Measurements from ENCODE around the gene SNRNP70.
"Not testable (repeated sequence)": the region's sequence is repeated elsewhere in the genome, so short reads cannot be mapped to it uniquely, and the experiment has no call there.

SNRNP70 gene, protein sequence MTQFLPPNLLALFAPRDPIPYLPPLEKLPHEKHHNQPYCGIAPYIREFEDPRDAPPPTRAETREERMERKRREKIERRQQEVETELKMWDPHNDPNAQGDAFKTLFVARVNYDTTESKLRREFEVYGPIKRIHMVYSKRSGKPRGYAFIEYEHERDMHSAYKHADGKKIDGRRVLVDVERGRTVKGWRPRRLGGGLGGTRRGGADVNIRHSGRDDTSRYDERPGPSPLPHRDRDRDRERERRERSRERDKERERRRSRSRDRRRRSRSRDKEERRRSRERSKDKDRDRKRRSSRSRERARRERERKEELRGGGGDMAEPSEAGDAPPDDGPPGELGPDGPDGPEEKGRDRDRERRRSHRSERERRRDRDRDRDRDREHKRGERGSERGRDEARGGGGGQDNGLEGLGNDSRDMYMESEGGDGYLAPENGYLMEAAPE

DNA sequence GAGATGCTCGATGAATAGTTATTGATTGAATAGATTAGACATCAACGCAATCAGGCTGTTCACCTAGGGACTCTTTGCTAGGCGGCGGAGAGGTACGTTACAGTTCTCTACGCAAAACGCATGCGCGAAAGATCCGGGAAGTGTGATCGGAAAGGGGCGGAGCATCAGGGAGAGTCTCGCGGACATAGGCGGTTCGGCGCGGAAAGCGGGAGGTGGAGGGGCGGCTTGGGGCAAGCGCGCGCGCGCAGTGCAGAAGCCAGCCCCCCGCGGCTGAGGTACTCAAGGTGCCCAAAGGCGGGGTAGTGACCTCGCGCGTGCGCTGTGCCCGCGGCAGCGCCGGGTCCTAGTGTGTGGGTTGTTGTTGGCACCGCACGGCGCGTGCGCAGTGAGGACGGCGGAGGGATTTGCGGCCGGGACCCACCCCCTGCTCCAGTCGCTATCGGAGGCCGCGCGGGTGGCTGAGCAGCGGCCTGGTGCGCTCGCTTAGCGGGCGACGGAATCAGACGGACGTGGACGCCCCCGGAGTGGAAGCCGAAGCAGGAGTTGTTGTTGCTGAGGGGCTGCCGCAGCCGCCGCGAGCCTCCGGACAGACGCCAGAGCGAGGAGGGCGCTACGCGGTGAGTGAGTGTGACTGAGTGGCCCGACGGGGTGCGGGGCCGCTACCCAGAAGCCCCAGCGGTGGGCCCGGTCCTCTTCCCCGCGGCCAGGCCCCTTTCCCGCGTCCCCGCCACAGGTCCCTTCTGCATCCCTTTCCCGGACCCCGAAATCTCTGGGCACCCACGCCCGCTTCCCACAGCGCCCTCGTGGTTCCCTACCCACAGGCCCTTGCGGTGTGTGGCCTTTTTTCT lies at the start of gene SNRNP70:
Gene SNRNP70 (plus strand): TSS at position 432 of the 848 bp plus-strand sequence. CDS start 964 bp downstream, outside the sequence.
- DNase-seq (ENCODE audit: low spot score): peak; percentile 99
- TF ChIP-seq, protein P1, sequence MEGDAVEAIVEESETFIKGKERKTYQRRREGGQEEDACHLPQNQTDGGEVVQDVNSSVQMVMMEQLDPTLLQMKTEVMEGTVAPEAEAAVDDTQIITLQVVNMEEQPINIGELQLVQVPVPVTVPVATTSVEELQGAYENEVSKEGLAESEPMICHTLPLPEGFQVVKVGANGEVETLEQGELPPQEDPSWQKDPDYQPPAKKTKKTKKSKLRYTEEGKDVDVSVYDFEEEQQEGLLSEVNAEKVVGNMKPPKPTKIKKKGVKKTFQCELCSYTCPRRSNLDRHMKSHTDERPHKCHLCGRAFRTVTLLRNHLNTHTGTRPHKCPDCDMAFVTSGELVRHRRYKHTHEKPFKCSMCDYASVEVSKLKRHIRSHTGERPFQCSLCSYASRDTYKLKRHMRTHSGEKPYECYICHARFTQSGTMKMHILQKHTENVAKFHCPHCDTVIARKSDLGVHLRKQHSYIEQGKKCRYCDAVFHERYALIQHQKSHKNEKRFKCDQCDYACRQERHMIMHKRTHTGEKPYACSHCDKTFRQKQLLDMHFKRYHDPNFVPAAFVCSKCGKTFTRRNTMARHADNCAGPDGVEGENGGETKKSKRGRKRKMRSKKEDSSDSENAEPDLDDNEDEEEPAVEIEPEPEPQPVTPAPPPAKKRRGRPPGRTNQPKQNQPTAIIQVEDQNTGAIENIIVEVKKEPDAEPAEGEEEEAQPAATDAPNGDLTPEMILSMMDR (IDR thresholded peaks at IDR 0.05; ENCODE audit: extremely low read depth, insufficient read depth, missing control alignments): no peak
- in situ Hi-C loops (cut with MboI; ENCODE audit: low pct_unique_long_range_greater_than_20kb, low sequenced_read_pairs, unreplicated experiment): no loop called here

DNA sequence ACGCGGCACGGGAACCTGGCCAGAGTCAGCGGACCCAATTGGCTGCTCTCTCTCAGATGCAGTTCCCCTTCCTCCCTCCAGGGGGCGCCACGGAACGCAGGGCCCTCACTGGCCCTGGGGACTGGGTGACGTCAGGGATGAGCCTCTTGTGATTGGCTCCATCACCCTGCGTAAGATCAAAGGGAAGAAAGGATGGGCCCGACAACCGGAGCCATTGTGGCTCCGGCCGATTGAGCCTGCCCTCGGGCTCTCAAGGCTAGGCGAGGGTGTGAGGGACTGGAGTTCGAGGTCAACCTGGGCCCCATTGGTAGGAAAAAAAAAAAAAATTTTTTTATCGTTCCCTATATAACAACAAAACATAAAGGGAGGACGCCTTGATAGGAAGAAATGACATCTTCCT lies 48.4 kb upstream of the SNRNP70 start, which contains the start of gene CGB1:
Gene CGB1 (minus strand): TSS at position 81 of the 400 bp plus-strand sequence. CDS start 184 bp downstream, outside the sequence.
- DNase-seq (ENCODE audit: low spot score); in situ Hi-C loops (cut with MboI; ENCODE audit: low pct_unique_long_range_greater_than_20kb, low sequenced_read_pairs, unreplicated experiment): not testable (repeated sequence)
- TF ChIP-seq, protein P1 (IDR thresholded peaks at IDR 0.05; ENCODE audit: extremely low read depth, insufficient read depth, missing control alignments): peak; percentile 40

DNA sequence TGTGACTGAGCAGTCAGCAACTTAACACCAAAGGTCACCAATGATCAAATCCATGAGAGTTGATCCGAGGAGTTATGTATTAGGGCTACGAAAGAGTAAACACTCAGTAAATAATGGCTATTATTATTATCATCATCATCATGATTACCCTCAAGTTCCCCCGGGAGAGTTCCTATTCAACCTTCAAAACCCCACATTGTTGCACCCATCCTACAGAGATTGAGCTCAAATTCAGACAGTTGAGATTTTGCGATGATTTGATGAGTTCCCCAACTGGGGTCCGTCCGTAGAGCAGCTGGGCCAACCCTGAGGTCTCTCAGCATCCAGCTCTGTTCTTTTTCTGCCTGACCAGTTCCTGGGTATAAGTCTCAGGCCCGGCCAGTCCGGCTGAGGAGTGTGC lies 47.1 kb upstream of the SNRNP70 start:
- in situ Hi-C loops (cut with MboI; ENCODE audit: low pct_unique_long_range_greater_than_20kb, low sequenced_read_pairs, unreplicated experiment): not testable (repeated sequence)

DNA sequence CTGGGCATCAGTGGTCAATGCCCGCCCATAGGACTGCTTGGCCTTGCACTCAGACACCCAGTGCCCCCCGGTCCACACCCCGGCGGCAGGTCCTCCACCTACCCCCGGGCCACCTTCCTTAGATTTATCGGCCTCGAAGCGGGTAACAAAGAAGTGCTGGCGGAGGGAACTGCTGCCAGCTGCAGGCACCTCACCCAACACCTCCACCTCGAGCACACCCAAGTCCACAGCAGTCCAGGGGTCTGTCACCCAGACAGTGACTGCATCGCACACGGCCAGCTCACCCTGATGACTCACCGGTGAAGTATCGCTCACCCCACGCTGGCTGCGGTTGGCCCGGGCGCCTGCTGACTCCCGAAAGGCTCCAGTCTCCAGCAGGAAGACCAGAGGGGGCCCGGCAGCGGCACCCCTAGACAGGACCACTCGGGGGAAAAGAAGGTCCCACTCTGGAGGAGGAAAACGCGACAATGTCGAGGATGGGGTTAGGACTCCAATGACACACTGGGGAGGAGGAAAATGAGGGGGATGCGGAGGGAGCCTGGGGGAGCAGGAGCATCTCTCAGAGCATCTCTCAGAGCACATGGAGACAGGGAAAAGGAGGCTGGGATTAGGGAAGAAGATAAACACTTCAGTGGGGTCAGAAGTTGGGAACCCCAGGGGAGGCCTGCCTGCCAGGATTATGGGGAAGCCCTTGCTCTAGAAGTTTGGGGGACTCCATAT lies 46.5 kb upstream of the SNRNP70 start:
- not testable (repeated sequence) for DNase-seq (ENCODE audit: low spot score)

More for the DNA sequence above, 47.1 kb upstream of the SNRNP70 start:
- not testable (repeated sequence) for DNase-seq (ENCODE audit: low spot score)

DNA sequence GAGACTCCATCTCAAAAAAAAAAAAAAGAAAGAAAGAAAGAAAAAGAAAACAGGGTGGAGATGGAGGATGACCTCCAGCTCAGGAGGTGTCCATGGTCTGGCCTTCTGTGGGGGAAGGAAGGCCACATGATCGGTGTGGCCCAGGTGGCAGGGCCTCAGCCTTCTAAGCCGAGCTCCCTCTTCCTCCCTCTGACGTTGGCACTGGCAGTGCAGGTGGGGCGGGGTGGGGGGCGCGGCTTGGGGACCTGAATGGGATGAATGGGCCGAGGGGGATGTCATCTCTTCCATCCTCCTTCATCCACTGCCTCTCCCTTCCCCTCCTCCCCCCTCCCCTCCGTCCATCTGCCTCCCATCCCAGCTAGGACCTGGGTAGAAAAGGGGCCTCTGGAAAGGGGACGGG lies 45.5 kb upstream of the SNRNP70 start:
- DNase-seq (ENCODE audit: low spot score); in situ Hi-C loops (cut with MboI; ENCODE audit: low pct_unique_long_range_greater_than_20kb, low sequenced_read_pairs, unreplicated experiment): not testable (repeated sequence)

More for the DNA sequence above, 46.5 kb upstream of the SNRNP70 start:
- in situ Hi-C loops (cut with MboI; ENCODE audit: low pct_unique_long_range_greater_than_20kb, low sequenced_read_pairs, unreplicated experiment): not testable (repeated sequence)

DNA sequence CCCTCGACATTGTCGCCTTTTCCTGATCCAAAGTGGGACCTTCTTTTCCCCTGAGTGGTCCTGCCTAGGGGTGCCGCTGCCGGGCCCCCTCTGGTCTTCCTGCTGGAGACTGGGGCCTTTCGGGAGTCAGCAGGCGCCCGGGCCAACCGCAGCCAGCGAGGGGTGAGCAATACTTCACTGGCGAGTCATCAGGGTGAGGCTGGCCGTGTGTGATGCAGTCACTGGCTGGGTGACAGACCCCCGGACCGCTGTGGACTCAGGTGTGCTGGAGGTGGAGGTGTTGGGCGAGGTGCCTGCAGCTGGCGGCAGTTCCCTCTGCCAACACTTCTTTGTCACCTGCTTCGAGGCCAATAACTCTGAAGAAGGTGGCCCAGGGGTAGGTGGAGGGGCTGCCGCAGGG lies 43.1 kb upstream of the SNRNP70 start:
- no peak for DNase-seq (ENCODE audit: low spot score)
- in situ Hi-C loops (cut with MboI; ENCODE audit: low pct_unique_long_range_greater_than_20kb, low sequenced_read_pairs, unreplicated experiment): no loop called here
- TF ChIP-seq, protein P1 (IDR thresholded peaks at IDR 0.05; ENCODE audit: extremely low read depth, insufficient read depth, missing control alignments): no peak

DNA sequence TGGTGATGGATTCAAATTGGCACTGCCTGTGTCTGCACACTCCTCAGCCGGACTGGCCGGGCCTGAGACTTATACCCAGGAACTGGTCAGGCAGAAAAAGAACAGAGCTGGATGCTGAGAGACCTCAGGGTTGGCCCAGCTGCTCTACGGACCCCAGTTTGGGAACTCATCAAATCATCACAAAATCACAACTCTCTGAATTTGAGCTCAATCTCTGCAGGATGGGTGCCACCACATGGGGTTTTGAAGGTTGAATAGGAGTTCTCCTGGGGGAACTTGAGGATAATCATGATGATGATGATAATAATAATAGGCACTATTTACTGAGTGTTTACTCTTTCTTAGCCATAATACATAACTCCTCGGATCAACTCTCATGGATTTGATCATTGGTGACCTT lies 42.6 kb upstream of the SNRNP70 start:
- in situ Hi-C loops (cut with MboI; ENCODE audit: low pct_unique_long_range_greater_than_20kb, low sequenced_read_pairs, unreplicated experiment); DNase-seq (ENCODE audit: low spot score): not testable (repeated sequence)

DNA sequence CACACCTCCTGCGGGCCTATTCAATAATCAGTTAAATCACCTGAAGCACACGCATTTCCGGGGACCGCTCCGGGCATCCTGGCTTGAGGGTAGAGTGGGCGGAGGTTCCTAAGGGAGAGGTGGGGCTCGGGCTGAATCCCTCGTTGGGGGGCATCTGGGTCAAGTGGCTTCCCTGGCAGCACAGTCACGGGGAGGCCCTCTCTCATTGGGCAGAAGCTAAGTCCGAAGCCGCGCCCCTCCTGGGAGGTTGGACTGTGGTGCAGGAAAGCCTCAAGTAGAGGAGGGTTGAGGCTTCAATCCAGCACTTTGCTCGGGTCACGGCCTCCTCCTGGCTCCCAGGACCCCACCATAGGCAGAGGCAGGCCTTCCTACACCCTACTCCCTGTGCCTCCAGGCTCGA lies 41.7 kb upstream of the SNRNP70 start, which contains the start of gene CGB5:
Gene CGB5 (plus strand): TSS at position 301 of the 400 bp plus-strand sequence. CDS start 362 bp downstream, outside the sequence.
- DNase-seq (ENCODE audit: low spot score); in situ Hi-C loops (cut with MboI; ENCODE audit: low pct_unique_long_range_greater_than_20kb, low sequenced_read_pairs, unreplicated experiment): not testable (repeated sequence)

DNA sequence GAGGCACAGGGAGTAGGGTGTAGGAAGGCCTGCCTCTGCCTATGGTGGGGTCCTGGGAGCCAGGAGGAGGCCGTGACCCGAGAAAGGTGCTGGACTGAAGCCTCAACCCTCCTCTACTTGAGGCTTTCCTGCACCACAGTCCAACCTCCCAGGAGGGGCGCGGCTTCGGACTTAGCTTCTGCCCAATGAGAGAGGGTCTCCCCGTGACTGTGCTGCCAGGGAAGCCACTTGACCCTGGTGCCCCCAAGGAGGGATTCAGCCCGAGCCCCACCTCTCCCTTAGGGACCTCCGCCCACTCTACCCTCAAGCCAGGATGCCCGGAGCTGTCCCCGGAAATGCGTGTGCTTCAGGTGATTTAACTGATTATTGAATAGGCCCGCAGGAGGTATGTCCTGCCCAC lies 36.2 kb upstream of the SNRNP70 start, which contains the start of gene CGB8:
Gene CGB8 (minus strand): TSS at position 101 of the 400 bp plus-strand sequence. CDS start 372 bp downstream, outside the sequence.
- in situ Hi-C loops (cut with MboI; ENCODE audit: low pct_unique_long_range_greater_than_20kb, low sequenced_read_pairs, unreplicated experiment); DNase-seq (ENCODE audit: low spot score): not testable (repeated sequence)

DNA sequence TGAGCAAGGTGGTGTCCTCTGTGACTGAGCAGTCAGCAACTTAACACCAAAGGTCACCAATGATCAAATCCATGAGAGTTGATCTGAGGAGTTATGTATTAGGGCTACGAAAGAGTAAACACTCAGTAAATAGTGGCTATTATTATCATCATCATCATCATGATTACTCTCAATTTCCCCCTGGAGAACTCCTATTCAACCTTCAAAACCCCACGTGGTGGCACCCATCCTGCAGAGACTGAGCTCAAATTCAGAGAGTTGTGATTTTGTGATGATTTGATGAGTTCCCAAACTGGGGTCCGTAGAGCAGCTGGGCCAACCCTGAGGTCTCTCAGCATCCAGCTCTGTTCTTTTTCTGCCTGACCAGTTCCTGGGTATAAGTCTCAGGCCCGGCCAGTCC lies 35.4 kb upstream of the SNRNP70 start:
- DNase-seq (ENCODE audit: low spot score); in situ Hi-C loops (cut with MboI; ENCODE audit: low pct_unique_long_range_greater_than_20kb, low sequenced_read_pairs, unreplicated experiment): not testable (repeated sequence)

DNA sequence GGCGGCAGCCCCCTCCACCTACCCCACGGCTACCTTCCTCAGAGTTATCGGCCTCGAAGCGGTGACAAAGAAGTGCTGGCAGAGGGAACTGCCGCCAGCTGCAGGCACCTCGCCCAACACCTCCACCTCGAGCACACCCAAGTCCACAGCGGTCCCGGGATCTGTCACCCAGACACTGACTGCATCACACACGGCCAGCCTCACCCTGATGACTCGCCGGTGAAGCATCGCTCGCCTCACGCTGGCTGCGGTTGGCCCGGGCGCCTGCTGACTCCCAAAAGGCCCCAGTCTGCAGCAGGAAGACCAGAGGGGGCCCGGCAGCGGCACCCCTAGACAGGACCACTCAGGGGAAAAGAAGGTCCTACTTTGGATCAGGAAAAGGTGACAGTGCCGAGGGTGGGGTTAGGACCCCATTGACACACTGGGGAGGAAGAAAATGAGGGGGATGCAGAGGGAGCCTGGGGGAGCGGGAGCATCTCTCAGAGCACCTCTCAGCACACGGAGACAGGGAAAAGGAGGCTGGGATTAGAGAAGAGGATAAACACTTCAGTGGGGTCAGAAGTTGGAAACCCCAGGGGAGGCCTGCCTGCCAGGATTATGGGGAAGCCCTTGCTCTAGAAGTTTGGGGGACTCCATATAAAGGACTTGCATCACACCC lies 34.7 kb upstream of the SNRNP70 start:
- DNase-seq (ENCODE audit: low spot score); in situ Hi-C loops (cut with MboI; ENCODE audit: low pct_unique_long_range_greater_than_20kb, low sequenced_read_pairs, unreplicated experiment): not testable (repeated sequence)
